Adipose tissue (tissue), 3 donors: ENCODE results near the gene BCAR3. TPM values are rescaled to one million over a fixed set of nuclear protein-coding genes. Genes with fewer than 3 reads are reported as not detected.

Experiments used
- H3K27ac ChIP-seq: one replicate; pipeline ENCODE4 v1.5.1; 2013; ENCODE audit warnings: low read depth, low read length
- WGBS, 3 donors: extraction: QIAGEN DNeasy Blood & Tissue Kit; methylation state at CpG; one replicate each; pipeline ENCODE4 v1.1.7; 2013; 5-methylcytosine and 5-hydroxymethylcytosine counted together
- polyA plus RNA-seq, 3 donors: library from polyadenylated mRNA; stranded (reverse); fragments of 200-250 nt; gene quantifications; one replicate each; pipeline ENCODE4 v1.2.3, GENCODE V29; 2013
- donor health status: healthy with polysubstance abuse.
- donor health status: Bipolar disorder and iron deficiency.
- donor health status: healthy.

BCAR3 gene
- polyA plus RNA-seq, 3 donors: 5.3 to 28.9 (median 14.8) TPM

DNA sequence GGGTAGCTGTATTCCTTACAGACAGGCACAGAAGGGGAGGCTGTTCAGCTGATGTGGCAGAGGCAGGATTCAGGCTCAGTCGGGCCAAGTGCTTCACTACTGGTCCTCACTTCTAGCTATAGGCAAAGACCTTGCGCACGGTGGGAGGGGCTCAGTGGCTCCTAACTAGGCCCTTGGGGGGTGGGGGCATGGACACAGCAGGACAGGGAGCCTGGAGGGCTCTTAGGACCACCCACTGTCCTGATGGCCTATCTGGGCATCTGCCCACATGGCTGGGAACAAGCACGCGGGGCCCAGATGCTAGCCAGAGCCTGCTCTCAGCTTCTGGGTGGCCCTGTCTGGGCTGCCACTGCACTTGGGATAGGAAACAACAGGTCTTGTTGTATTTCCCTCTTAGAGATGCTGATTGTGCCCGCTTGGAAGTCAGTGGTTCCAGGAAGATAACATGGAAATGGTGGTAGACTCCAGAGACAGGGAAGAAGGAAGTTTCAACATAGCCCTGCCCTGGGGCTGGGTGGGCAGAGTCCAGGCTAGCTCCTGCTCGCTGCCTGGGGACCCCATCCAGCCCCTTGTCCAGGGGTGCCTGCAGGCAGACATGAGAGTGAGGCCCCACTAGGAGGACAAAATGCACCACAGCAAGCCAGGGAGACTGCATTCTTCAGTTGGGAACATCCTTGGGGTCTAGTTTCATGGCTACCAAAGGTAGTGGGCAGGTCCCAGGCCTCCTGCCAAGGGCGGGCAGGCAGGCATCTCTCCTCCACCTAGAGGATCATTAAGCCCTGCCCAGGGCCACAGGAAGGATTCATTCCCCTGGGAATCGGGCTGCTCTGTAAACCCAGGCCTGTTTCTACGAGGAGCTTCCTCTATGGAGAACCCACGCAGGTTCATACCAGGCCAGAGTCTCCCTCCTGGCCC lies 102.5 kb downstream of the BCAR3 start:
- H3K27ac ChIP-seq: no peak overlapping the region
- WGBS, 3 donors: 91 to 93% (median 93%) methylated on average over 11 of the region's 11 CpGs

DNA sequence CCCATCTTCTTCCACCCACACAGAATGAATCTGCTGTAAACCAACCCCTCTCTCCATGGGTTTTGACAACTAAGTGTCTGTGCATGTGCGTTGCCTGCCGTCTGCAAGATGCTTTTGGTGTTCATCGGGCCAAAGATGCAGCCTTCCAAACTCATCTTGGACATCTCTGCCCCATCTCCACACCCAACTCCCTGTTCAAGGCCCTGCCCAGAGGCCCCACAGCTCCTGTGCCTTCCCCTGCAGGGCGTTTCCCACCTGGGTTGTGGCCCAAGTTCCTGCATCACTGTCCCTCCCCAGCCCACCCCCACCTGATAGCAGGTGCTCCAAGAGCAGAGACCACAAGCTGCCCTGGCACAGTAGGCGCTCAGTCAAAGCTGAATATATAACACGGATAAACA lies 103.2 kb downstream of the BCAR3 start:
- H3K27ac ChIP-seq: no peak overlapping the region
- WGBS, 3 donors: 95 to 97% (median 96%) methylated on average over 6 of the region's 6 CpGs

DNA sequence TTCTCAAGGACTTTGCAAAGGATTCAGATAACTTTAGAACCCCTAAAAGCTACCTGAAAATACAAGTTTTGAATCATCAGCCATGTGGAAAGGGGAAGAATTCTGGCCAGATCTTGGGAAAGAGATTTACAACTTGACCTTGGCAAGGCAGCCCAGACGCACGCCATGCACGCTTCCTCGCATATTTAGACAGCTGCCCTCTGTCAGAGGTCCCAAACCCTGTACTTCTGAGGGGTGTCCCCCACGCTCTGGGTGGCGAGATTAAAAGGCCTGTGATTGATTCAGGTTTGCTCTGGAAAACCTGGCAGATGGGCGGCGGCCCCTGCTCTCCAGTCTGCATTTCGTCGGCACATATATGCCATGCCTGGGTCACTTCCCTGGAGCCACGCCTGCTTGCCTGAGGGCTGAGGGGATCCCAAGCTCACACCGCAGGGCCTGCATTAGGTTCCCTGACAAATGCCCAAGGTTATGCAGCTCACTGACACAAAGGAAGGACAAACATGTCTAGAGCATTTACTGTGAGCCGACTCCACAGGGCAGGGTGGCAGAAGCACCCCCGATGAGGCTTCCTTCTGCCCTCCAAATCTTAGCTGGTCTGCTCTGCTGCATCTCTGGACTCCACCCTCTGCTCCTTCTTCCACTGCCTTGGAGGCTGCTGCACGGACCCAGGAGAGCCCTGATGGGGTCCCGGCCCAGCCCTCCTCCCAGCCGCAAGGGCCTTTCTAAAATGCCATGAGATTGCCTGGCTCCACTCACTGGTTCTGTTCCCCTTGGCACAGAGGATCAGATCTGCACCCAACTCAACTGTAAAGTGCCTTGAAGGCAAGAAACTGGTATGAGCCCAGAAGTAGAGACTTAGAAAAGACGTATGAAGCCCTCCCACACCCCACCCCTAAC lies 103.9 kb downstream of the BCAR3 start:
- 58 to 84% (median 83%) methylated on average over 18 of the region's 18 CpGs for WGBS, 3 donors
- H3K27ac ChIP-seq: no peak overlapping the region

DNA sequence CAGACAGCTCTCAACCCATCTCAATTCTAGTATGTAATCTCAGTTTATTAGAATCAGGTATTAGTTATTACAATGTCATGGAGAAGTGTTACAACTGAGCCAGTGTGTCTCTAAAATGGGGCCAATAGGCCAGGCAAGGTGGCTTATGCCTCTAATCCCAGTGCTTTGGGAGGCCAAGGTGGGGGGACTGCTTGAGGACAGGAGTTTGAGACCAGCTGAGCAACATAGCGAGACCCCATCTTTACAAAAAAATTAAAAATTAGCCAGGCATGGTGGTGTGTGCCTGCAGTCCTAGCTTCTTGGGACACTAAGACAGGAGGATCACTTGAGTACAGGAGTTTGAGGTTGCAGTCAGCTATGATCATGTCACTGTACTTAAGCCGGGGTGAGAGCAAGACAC lies 104.9 kb downstream of the BCAR3 start:
- no peak overlapping the region for H3K27ac ChIP-seq
- WGBS, 3 donors: 97 to 100% (median 98%) methylated on average over 2 of the region's 2 CpGs

DNA sequence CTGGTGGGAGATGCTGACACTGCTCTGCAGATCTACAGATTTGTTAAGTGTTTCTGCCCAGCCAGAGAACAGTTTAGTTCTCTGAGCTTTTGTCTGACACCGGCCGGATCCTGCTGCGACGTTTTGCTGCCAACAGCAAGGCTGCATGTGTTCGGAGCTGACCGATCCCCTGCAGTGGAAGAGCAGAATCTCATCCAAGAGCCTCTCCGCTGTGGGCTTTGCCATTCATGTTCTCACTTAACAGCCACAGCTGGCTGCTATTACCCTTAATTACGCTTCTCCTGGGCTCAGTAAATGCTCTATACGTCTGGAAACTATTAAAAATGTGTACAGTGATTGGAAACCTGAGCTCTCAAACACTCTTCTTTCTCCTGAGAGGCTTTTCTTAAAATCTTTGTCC lies 105.3 kb downstream of the BCAR3 start:
- 69 to 79% (median 69%) methylated on average over 9 of the region's 9 CpGs for WGBS, 3 donors
- no peak overlapping the region for H3K27ac ChIP-seq

DNA sequence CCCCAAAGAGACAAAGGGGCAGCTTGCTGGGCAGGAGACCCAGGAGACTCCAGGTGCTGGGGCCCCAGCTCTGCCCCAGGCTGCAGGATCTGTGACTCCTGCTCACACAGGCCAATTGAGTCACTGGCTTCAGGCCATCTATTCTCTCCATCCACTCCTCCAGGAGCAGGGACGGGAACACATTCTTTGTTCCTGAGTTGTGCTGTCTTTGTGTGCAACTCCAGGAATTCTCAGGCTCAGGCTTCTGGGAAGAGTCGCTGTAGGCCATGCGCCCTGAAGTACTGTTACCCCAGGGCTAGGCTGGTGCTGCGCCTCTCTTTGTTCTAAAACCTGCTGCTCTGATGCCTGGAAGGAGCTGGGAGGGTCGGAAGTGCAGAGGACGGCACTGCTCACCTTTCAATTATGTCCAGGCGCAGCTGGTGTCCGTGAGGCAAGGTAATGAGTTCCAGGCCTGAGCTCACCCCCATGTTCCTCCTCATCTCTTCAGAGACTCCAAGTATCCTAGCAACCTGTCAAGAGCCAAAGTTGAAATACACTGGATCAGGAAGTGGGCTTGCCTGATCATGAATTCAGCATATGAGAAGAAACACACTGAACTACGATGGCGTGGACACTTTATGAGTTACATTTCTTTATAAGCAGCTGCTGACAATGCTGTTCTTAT lies 105.9 kb downstream of the BCAR3 start:
- no peak overlapping the region for H3K27ac ChIP-seq
- 86 to 90% (median 89%) methylated on average over 10 of the region's 10 CpGs for WGBS, 3 donors

DNA sequence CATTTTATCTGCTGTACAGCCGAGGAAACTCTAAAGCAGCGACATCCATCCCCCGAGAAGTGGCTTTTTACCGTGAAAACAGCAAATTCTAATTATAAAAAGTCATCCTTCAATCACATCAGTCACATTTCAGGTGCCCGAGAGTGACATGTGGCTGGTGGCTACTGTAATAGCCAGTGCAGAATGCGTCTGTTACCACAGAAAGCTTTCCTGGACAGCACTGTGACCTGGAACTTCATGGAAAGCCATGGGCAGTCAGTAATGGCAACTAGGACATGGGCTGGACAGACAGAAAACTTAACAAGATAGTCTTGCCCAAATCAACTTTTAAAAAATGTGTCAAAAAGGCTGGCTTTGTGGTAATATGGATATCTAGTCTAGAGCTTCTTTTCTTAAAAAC lies 106.6 kb downstream of the BCAR3 start:
- WGBS, 3 donors: 89 to 93% (median 92%) methylated on average over 6 of the region's 6 CpGs

DNA sequence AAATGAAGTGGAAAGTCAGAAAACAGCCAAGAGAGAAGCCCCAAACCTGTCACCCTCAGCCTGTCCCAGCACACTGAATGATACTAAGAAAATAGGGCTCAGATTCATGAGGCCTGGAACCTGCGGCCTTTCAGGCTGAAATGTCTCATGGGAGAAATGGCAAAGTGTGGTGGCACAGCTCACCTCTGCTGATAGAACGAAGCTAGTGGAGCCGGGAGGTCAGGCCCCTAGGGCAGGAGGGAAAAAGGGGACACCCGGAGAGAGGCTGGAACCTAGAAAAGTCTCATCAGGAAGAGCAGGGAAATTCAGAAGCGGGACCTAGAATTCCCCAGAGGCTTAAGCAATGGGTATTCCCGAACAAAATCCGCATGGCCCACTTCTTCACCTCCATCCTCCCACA lies 107.1 kb downstream of the BCAR3 start:
- H3K27ac ChIP-seq: no peak overlapping the region
- 72 to 91% (median 77%) methylated on average over 7 of the region's 7 CpGs for WGBS, 3 donors

More for the DNA sequence above, 106.6 kb downstream of the BCAR3 start:
- no peak overlapping the region for H3K27ac ChIP-seq

DNA sequence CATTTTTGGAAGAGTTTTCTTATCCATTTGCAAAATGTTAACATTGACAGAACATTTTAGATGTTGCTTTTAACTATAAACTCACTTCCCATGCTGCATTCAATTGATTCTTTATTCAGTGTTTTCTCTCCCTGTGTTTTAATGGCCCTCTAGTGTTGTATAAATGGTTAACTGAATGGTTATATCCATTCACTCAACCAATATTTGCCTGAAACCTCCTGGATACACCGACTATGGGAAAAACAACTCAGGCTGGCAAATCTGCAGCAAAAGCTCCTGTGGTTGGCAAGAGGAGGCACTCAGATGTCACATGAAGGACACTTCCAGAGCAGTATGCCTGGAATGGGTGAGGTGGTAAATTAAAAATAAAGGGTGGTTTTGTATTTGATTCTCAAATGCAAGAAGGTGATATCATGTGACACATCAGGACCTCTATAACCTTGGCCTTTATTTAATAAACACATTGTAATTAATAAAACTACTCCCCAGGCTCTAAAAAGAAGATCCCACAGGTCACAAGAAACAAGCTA lies 107.6 kb downstream of the BCAR3 start:
- no peak overlapping the region for H3K27ac ChIP-seq
- WGBS, 3 donors: 17 to 74% (median 72%) methylated on average over 1 of the region's 1 CpG

DNA sequence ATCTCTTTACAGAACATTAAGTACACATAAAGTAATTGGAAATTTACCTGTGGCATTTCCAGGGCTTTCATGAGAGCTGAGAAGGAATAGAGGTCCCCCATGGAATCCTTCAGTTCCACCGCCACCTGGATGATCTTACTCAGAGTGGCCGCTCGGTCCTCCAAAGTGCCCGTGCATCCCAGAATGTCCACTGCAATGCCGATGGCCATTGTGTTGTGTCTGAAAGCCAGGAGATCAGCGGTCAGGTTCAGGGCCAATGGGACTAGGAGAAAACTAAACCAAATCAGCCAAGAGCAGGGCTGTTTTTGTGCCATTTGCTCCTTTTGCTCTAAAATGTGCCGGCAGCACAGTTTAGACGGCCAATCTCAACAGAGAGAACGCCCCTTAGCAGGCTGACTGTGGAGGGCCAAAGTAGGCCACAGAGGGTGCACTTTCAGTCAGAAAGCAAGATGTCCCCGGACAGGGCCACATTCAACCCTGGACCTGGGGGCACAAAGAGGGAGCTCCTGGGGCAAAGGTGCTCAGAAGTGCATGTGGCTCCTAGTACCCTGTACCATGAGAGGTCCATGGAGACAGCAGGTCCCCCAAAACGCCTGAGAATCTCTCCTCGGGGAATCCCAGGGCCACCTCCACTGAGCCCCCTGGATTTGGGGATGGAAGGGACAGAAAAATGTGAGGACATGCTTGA lies 109.9 kb downstream of the BCAR3 start:
- no peak overlapping the region for H3K27ac ChIP-seq
- 95 to 96% (median 95%) methylated on average over 12 of the region's 12 CpGs for WGBS, 3 donors

DNA sequence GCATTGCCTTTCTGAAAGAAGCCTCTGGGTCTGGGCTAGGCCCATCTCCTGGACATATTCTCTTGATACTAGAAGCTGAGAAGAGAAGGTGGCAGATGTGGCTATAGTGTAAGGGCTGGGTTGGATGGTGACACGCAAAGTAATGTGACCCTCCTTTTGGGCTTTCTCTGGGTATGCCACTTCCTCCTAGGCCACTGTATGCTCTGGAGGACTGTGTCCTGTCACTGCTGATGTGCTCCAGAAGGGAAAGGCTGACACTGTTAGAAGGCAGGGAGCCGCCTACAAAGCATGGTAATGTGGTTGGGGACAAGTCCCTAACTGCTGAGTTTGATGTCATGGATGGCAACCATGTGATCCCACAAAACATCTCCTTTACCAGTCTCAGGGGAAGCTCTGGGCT lies 112.1 kb downstream of the BCAR3 start:
- no peak overlapping the region for H3K27ac ChIP-seq

DNA sequence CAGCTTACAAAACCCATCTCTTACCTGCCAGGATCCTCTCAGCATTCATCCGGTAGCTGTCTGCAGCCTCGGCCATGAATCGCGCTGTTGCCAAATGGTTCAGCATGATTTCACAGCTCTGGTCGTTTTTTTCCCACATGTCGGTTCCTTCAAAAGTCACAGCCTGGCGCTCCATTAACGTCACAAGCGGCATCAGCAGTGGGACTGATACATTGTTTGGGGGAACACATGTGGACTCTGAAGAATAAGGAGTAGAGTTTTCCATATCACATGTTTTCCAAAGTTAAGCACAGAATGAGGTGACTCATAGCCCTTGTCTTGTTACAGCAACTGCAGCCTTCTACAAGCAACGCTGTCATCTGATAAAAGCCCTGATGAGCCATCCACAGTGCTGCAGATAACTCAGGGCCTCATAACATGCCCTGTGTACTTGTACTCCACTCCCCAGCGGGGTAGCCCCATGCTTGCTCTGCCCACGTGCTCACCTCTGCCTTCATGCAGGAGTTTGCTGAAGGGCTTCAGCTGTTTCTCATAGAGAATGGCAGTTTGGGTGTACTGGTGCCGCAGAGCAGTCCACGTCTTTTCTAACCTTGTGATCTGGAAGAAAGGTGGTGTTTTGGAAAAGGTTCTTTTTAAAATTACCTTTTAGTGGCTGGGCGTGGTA lies 114.2 kb downstream of the BCAR3 start:
- WGBS, 3 donors: 88 to 92% (median 88%) methylated on average over 15 of the region's 15 CpGs
- H3K27ac ChIP-seq: no peak overlapping the region

More for the DNA sequence above, 112.1 kb downstream of the BCAR3 start:
- WGBS, 3 donors: 91 to 100% (median 96%) methylated on average over 2 of the region's 2 CpGs

DNA sequence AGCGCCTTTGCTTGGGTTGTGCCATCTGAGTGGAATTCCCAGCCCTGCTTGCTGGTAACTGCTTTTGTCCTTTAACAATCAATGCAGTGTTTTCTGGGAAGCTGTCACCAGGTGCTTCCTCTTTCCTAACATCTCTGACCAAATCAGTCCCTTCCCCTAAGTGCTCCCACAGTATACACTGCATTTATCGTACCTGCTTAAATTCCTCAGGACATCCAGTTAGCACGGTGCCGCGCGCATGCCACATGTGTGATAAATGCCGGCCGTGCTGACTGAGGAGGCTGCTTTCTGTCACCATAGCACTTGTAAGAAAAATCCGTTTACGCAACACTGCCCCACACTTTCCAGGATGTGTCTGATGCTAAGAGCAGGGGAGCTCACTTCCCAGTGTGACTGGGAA lies 115.4 kb downstream of the BCAR3 start:
- no peak overlapping the region for H3K27ac ChIP-seq
- WGBS, 3 donors: 50 to 68% (median 58%) methylated on average over 10 of the region's 10 CpGs

DNA sequence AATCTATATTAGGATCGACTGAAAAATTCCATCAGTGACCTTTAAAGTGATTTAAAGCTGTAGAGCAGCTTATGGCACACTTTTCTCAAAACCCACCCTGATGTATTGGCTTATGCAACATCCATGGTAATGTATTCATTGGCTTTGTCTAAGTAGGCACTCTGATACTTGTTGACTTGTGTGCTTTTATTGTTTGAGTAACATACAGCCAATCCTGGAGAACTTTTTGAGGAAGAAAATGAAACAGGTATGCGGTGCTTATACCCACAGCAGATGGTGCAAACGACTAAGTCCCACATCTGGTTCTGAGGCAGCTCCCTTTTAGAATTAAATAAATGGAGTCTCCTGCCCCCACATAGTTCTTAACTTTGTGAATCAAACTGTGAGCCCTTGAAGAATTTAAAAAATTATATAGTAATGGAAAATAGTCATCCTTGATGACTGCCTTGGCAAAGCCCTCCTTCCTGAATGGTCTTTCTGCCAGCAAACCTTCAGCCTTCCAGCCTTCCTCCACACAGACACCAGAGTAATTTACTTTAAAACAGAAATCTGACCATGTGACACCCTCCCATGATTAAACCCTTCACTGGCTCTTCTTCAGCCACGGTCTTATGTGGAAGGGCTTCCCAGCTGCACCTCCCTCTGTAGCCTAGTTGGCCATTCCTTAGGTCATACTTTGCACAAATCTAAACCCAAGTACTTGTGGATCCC lies 116.0 kb downstream of the BCAR3 start:
- WGBS, 3 donors: 61 to 75% (median 61%) methylated on average over 4 of the region's 4 CpGs
- H3K27ac ChIP-seq: no peak overlapping the region

DNA sequence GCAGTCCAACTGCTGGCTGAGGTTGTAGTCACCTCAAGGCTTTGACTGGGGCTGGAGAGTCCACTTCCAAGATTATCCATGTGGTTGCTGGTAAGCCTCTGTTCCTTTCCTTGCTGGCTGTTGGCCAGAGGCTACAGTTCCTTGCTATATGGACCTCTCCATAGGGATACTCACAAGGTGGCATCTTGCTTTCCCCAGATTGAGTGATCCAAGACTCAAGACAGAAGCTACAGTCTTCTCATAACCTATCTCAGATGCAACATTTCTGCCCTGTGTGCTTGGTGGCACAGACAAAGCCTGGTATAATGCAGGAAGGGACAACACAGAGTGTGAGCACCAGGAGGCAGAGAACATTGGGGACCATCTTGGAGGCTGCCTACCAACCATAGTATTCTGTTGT lies 121.9 kb downstream of the BCAR3 start:
- no peak overlapping the region for H3K27ac ChIP-seq

DNA sequence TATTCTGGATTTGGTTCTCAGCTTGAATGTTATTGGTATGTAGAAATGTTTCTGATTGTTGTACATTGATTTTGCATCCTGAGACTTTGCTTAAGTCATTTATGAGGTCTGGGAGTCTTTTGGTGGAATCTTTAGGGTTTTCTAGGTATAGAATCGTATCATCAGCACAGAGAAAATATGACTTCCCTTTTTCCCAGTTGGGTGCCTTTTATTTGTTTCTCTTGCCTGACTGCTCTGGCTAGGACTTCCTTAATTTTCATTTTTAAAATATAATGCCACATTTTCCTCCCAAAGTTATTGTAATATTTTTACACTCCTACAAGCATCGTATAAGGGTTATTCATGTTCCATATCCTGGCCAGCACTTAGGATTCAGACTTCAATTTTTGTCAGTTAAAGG lies 122.6 kb downstream of the BCAR3 start:
- 51 to 89% (median 67%) methylated on average over 2 of the region's 2 CpGs for WGBS, 3 donors
- H3K27ac ChIP-seq: no peak overlapping the region

DNA sequence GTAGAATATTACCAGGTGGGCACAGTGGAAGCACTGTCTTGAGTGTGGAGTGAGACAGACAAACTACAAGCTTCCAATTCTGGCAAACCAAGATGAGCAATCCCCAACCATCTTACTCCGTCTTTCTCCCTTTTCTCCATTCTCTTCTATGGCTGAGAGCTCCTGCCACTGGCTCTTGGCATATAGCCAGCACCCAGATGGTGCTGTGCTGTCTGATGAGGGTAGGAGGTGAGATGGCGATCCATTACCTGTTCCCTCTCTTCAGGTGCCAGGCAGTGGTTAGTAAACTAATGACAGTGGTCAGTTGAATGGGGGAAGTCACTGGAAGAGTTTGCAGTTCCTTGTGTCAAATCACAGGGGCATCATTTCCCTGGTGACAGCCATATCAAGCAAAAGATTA lies 125.3 kb downstream of the BCAR3 start:
- no peak overlapping the region for H3K27ac ChIP-seq
- WGBS, 3 donors: 50 to 90% (median 87%) methylated on average over 2 of the region's 2 CpGs
